NCI-H510A (cell line): ENCODE measurements around the gene SGSM2.

ENCODE experiments used
- DNase-seq: peaks from one replicate; lab custom pipeline; 2025; lab: John Stamatoyannopoulos, UW

SGSM2 gene

DNA sequence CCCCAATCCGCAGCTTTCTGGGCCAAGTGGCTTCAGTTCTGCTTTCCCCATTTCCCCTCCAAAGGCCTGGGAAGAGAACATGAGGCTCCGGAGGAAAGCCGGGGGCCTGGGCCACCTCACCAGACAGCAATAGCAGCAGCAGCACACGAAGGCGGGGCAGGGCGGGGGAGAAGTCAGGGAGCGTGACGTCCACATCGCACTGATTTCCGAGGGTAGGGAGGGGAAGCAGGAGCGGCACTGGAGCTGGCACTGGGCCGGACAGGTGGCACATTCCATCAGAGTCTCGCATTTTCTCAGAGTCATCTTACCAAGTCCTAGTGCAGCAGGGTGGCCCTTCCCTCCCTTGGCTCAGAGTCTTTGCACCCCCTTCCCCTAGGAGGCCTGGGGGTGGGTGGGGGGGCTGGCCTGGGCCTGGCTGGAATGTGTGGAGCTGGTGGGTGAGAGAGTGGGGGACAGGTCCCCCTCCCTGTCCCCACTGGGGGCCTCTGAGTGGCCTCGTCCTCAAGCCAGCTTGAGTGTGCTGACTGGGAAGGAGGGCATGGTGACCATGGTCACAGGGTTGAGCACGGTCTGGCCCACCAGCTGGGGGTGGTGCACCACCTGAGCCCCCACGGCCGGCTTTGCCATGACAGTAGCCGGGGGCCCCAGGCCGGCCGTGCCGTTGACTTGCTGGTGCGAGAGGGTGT lies 49.2 kb downstream of the SGSM2 start:
- no peak for DNase-seq

DNA sequence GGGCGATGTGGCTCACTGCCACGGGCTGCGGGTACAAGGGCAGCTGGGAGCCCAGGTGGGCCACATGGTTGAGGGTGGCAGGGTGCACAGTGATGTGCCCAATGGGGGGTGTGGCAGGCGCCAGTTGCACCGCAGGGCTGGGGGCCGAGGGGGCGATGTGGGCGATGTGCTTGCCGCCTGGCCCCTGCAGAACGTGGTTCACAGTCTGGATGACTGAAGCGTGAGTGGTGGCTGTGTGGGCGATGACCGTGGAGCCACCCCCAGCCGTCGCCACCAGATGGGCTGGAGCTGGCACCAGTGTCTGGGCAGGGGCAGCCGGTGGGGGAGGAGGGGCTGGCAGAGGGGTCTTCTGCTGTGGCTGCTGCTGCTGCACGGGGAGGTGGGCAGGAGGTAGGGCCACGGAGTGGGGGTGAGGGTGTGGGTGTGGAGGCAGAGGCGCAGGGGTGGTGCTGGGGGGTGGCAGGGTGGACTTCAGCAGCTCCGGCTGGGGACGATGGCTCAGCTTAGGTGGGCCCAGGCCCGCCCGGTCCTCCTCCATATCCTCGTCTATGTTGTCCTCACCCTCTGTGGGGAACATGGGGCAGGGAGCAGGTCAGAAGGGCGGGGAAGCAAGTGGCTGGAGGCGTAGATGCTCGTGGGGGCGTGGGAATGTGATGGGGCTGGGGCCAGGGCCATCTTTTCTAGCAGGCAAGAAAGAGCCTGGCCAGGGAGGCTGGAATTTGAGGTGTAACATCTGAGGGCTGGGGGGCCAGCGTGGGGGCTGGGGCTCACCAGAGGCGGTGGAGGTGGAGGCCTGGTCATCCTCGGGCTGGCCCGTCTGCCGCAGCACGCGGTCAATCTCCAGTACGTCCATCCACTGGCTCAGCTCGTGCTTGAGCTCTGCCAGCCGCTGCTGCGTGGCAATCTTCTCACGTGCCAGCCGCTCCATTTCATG lies 50.1 kb downstream of the SGSM2 start:
- DNase-seq, result no peak

DNA sequence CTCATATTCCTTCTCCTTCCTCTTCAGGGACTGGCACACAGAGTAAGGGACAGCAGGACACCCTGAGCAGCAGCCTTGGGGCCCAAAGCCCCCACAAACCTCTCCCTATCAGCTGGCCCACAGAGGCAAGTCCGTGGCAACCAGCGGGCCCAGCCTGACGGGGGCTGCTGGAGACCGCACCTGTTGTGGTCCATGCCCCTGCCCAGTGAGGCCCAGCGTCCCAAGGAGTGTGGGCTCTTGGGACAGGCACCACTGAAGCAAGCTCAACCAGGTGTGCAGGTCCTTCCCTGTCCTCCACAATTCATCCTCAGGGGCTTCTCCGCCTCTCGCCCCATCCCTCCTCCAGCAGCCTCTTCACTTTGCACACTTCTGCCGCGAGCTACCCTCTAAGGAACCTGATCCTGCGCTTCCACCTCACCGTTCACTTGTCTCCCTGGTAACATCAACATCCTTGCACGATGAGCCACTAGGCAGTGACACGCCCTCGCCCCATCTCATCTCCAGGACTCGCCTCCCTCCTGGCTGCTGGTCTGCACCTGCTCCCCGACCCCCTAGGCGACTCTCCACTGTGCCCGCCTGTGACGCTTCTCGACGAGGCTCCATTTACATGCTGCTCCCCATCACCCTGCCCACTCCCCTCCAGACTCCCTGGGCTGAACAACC lies 50.9 kb downstream of the SGSM2 start:
- peak; percentile 56 for DNase-seq

DNA sequence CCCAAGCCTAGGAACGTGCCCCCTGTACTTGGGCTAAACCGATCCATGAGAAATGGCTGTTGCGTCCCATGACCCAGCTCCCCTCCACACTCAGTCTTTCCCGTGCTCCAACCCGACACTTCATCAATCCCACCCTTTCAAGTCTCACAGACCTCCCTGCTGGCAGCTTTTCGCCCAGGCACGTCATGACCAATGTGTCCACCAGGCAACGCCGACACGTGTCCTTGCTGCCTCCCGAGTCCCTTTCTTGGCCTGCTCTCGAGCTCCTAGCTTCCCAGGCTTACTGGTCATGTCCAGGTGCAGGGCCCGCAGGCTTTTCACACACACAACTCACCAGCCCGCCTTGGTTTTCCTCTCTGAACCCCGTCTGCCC lies 51.4 kb downstream of the SGSM2 start:
- no peak for DNase-seq

DNA sequence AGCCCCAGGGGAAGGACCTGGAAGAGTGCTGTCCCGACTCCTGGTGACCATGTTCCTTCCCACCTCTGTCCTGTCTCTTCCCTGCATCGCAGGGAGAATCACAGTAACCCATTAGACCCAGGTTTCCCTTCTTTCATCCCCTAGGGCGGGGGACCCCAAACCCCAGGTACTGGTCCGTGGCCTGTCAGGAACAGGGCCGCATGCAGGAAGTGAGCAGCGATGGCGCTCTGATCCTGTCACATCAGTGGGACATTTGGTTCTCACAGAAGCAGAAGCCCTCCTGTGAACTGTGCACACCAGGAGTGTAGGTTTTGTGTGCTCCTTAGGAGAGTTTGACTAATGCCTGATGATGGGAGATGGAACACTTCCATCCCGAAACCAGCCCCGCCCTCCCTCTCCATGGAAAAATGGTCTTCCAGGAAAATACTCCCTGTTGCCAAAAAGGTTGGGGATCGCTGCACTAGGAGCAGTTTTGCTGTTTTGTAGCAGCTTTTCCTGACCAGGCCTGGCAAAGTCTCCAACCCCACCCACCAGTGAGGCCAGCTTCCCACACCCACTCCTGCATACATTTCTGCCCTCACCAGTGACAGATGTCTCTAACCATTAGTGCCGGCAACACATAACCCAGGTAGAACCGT lies 53.0 kb downstream of the SGSM2 start:
- no peak for DNase-seq

DNA sequence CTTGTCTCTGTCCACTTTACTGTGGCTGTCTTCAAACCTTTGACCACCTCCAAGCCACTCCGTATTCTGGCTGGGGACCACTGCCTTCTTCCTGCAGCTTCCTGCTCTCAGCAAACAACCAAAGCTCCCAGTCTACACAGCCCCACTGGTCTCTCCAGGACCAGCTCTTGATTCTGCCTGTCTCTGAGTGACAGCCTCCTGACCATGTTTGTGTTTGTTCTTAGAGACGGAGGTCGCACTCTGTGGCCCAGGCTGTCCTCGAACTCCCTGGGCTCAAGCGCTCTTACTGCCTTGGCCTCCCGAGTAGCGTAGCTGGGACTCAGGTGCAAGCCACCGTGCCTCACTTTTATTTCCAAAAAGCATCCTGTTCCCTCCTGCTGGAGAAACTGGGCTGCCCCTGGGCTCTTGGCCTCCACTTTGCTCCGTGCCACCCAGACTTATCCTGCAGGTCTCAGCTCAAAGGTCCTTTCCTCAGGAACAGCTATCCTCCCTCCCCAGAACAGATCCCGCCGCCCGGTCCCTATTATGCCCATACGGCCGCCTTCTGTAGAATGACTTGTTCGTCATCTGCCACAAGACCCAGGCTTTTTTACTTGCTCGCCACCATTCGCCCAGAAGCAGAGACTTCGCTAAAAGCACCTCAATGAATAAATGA lies 54.4 kb downstream of the SGSM2 start:
- DNase-seq, result no peak

DNA sequence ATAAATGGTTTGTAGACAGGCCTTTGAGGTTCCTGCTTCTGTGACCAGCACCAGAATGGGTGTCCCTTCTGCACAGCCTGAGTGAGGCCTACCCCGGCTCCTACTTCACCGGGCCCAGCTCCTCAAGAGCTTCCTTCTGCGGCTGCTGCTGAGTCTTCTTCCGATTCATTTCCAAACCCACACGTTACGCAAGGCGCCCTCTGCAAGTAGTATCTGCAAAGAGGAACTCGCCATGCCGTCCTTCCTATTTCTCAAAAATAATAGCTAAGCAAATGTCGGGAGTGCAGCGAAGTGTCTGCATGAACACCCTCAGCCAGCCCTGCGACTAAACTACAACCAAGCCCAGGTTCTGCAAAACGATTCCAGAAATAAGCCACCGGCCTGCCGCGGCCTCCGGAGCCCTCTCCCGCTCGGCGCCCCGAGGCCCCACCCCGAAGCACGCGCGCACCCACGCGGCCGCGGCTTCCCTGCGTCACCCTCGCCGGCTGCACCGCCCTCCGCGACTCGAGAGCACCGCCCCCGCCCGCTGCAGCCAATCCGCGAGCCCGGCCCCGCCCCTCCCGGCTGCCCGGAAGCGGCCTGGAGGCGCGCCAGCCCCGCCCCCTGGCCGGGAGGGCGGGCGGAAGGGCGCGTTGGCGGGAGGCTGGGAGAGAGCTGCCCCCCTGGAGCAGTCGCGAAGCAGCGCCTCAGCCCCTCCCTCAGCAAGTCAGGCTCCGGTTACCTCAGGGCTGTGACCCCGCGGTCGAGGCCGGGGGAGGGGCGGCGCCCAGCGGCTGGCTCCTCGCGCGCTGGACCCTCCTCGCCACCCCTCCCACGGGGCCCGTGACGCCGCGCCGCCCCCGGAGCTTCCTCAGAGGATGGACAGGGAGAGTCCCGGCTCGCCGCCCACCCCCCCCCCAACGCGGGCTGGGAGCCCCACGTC lies 55.2 kb downstream of the SGSM2 start:
- peak; percentile 82 for DNase-seq

DNA sequence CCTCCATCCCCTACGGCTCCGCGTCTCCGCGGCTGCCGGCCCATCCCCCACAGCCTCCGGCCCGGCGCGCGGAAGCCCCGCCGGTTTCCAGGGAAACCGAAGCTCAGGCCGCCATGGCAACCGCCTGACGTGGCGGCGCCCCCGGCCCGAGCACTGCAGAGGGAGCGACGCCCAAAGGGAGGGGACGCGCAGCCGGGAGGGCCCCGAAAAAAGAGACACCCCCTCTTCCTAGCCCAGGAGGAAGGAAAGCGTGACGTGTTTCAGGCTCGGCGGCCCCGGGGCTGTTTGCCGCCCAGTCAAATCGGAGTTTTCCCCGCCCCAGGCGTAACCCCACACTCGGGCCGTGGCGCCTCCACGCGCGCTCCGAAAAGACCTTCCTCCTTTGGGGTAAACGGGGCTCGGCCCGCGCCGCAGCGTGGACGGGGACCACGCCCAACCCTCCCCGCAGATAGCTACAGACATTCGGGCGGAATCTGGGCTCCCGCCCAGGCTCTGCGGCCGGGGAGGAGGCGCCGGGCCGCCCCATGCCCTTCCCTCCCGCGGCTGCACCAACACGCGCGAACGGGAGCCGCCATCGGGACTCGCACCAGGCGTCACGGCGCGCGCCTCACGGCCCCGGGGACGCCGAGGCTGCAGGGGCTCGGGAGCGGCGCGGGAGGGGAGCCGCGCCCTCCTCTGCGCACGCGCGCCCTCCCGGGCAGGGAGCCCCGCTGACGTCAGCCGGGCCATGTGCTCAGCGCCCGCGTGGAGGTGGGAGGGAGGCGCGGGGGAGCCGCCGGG lies 56.1 kb downstream of the SGSM2 start:
- peak; percentile 74 for DNase-seq

DNA sequence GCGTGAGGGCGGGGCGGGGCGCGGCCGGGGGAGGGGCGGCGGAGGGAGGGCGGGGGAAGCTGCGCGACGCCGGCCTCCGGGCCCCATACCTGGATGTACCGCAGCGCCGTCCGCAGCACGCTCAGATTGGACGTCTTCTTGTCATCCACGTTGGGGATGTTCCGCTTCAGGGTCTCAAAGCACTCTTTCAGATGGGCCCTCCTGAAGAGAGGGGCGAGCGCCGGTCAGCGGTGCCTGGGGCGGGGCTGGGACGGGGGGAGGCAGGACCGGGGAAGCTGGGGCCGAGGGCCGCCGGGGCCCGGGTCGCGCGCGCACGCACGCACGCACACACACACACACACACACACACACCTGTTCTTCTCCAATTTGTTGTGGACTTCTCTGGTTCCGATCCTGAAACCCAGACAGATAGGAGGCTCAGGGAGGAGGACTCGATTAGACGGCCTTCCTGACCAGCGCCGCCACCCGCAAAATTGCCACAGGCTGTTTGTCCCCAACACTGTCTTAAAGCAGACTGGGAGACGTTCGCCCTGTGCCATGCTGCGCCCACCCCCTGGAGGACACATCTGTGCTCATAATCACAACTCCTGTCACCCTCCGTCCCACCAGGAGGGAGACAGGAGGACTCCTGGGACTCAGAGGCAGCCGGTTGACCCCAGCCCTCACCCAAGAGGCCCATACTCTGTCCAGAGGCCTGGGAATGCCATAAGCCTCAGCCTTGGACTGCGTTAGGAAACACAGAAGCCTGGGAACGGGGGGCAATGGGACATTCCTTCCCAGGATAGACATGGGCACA lies 56.9 kb downstream of the SGSM2 start:
- DNase-seq, result no peak

DNA sequence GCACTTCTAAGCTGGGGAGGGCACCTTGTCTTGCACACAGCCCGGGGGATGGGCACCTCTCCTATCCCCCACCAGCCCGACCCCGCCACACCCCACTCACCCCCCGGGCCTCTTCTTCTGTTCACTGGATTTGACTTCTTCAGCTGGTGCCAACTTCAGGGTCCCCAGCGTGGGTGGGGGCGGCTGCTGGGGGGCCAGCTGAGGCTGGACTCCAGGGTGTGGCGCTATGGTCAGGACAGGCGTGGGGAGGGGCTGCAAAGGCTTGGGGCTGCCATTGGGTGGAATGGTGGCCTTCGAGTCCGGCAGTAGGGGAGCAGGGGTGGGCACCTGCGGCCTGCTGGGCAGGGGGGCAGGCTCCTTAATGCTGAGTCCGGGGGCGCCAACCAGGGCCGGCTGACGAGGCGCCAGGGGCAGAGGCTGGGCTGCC lies 57.5 kb downstream of the SGSM2 start:
- DNase-seq, result no peak

DNA sequence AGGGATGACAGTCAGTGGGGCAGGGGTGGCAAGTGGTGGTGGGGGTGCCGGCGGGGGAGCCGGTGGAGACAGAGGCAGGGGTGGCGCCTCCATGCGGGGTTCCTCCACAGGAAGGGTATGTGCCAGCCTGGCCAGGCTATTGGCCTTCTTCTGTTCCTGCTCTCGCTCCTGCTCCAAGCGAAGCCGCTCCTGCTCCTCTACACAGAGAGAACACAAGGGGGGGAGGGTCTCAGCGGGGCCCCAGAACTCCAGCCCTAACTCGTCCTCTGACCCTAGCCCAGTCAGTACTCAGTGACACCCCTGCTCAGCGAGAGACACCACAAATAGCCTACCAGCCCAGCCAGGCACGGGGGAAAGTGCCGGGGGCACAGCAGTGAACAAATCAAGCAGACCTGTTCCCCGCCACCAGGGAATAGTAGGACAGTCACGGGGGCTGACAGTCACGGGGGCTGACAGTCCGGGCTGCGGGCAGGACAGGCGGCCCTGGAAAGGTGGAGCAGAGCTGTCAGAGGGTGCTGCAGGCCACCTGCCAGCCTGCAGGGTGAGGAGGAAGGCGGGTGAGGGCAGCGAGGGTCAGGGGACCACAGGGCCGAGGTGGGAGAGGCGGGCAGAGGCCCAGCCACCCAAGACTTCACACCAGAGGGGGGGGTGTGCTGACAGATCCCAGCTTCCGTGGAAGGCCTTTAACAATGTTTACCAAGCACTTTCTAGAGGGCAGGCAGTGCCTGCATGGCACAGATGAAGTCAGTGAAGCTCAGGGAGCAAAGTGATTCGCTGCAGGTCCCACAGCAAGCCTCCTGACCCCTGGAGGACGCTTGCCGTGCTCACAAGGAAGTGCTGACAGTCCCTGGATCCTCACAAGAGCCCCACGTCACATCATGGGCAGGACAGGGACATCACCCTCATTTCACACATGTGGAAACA lies 58.2 kb downstream of the SGSM2 start:
- DNase-seq, result no peak

DNA sequence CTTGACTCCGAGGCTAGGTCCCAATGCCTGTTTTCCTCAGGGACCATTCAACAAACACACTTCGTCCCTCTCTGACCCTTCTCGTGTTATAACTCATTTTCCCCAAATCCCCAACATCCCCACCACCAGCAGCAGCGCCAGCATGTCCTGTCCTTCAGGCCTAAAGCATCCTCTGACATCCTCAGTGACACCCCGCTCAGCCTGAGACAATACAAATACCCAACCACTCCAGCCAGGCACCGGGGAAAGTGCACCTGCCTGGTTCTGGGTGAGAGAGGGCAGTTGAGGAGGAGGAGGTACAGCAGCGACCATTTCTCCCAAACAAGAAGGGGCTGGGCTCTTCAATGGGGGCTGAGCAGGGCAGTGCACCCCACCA lies 58.9 kb downstream of the SGSM2 start:
- DNase-seq, result no peak

DNA sequence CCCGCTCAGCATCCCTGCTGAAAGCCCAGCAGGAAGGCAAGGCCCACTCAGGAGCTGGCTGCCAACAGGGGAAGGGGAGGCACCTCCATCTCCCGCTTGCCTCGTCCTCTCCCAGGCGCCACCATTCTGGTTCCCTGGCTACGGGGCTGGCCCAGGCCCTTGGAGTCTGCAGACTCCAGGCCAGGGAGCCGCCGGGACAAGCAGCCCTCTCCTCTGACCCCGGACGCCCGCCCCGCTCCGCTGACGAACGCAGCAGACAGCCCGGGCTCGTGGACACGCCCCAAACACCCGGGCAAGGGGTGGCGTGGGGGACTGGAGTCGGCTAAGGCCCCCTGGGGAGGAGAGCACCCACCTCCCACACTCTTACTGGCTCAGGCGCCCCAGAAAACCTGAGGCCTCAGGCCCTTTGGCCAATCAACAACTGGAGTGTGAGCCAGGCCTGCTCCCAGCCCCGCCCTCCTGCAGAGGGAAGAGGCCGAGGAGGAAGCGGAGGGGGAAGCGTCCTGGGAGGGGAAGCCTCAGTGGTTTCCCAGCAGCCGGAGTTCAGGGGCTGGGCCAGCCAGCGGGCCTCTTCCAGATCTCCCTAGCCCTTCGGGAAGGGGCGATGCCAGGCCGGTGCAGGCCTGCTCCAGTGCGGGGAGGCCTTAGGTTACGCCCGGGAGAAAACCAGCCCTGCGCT lies 59.4 kb downstream of the SGSM2 start:
- peak; percentile 90 for DNase-seq

DNA sequence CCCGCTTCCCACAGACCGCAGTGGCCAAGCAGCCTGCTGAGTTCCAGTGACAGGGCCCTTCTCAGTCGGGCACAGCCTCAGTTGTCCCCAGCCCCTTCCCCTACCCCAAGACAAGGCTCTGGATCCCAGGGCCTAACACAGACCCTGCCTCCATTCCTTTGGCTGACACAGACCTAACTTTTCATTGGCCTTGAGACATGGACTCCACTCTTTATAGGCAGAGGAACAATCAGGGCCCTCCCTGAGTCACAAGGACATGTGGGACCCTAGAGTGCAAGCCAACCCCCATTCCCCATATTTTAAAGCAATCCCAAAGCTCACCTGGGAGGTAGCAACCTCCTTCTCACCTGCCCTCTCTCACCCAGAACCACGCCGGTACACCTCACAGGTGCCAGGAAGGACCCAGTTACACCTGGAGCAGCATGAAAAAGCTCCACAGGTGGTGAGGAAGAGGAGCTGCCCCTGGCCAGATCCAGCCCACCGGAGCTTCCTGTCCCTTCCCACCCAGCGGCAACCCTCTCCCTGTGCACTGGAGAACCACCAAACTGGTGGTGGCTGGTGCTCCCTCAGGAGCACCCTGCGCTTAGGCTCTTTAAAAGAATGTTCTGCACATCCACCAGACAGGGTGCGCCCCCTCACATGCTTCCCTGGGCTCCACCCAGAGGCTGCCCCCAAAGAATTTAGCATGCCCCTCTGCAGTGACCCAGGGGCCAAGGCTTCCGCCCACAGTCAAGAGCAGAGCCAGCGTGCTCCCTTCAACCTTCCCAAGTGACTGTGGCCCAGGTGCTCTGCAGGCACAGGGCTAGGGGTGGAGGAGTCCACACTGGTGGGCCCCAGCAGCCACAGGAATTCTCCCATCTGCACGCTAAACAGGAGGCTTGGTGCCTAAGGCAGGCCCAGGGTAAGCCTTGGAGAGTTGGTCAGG lies 60.2 kb downstream of the SGSM2 start:
- DNase-seq, result no peak

DNA sequence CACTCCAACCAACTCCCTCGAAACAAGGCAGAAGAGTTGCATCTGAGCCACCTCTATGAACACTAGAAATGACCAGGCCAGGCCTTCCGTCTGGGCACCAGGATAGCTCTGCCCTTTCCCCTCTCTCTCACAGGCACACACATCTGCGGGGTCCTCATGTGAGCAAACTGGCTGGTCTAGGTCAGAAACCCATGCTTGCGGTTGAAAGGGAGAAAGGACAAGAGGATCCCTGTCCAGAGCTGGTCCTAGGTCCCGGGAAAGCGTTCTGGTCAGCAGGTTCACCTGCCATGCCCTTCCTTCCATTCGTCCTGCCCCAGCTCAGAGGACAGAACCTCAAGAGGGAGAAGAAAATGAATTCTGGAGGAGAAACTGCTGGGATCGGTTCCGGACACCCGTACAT lies 60.9 kb downstream of the SGSM2 start:
- no peak for DNase-seq
